WTC11 (cell line): ENCODE data around the gene USH2A.

Source experiments
- ELF4 ChIP-seq: sonication (generic); formaldehyde crosslinking; IDR thresholded peaks from 2 replicates; pipeline ENCODE4 v1.8.1; 2022; ENCODE audit warnings: low read depth, mild to moderate bottlenecking, moderate library complexity, missing genetic modification reagents
- NR3C1 ChIP-seq: sonication (generic); formaldehyde crosslinking; conservative IDR thresholded peaks from 2 replicates; pipeline ENCODE4 v1.8.1; 2023; ENCODE audit warnings: low read depth, mild to moderate bottlenecking, missing genetic modification reagents
- TF ChIP-seq, protein P1 (sequence below): fragments of 250-450 bp; sonication (Bioruptor Pico); IDR thresholded peaks from 2 replicates; pipeline ENCODE4 v1.9.0; 2021; ENCODE audit warnings: moderate library complexity, mild to moderate bottlenecking, inconsistent platforms, borderline replicate concordance
- TF ChIP-seq, protein P2 (sequence below): fragments of 200-600 bp; IDR thresholded peaks from 2 replicates; pipeline ENCODE4 v1.8.0; 2022; ENCODE audit warnings: antibody characterized with exemption
- TF ChIP-seq, protein P3 (sequence below): sonication (generic); formaldehyde crosslinking; IDR thresholded peaks from 2 replicates; pipeline ENCODE4 v1.8.0; 2023; ENCODE audit warnings: missing genetic modification reagents
- TF ChIP-seq, protein P4 (sequence below): sonication (generic); formaldehyde crosslinking; IDR thresholded peaks from 2 replicates; pipeline ENCODE4 v1.8.0; 2022; ENCODE audit warnings: mild to moderate bottlenecking, missing genetic modification reagents

DNA sequence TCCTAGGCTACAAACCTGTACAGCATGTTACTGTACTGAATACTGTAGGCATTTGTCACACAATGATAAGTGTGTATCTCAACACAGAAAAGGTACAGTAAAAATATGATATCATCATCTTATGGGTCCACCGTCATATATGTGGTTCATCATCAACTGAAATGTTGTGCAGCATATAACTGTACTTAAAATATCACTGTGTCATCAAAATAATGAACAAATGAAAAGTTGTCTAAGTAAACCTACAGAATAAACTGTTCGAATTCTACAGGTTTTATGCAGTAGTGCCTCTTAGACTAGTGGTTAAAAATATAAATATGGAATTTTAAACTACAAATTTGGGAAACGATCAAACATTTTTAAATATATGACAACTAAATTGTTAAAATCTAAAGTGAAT is 527.4 kb downstream of the USH2A start:
- no peak for TF ChIP-seq NR3C1 (CRISPR knock-in tag)
- TF ChIP-seq, protein P1, sequence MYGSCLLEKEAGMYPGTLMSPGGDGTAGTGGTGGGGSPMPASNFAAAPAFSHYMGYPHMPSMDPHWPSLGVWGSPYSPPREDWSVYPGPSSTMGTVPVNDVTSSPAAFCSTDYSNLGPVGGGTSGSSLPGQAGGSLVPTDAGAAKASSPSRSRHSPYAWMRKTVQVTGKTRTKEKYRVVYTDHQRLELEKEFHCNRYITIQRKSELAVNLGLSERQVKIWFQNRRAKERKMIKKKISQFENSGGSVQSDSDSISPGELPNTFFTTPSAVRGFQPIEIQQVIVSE (CRISPR knock-in tag) = no peak
- no peak for TF ChIP-seq ELF4 (CRISPR knock-in tag)
- TF ChIP-seq, protein P2, sequence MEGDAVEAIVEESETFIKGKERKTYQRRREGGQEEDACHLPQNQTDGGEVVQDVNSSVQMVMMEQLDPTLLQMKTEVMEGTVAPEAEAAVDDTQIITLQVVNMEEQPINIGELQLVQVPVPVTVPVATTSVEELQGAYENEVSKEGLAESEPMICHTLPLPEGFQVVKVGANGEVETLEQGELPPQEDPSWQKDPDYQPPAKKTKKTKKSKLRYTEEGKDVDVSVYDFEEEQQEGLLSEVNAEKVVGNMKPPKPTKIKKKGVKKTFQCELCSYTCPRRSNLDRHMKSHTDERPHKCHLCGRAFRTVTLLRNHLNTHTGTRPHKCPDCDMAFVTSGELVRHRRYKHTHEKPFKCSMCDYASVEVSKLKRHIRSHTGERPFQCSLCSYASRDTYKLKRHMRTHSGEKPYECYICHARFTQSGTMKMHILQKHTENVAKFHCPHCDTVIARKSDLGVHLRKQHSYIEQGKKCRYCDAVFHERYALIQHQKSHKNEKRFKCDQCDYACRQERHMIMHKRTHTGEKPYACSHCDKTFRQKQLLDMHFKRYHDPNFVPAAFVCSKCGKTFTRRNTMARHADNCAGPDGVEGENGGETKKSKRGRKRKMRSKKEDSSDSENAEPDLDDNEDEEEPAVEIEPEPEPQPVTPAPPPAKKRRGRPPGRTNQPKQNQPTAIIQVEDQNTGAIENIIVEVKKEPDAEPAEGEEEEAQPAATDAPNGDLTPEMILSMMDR = no peak
- TF ChIP-seq, protein P3, sequence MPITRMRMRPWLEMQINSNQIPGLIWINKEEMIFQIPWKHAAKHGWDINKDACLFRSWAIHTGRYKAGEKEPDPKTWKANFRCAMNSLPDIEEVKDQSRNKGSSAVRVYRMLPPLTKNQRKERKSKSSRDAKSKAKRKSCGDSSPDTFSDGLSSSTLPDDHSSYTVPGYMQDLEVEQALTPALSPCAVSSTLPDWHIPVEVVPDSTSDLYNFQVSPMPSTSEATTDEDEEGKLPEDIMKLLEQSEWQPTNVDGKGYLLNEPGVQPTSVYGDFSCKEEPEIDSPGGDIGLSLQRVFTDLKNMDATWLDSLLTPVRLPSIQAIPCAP = no peak
- TF ChIP-seq, protein P4, sequence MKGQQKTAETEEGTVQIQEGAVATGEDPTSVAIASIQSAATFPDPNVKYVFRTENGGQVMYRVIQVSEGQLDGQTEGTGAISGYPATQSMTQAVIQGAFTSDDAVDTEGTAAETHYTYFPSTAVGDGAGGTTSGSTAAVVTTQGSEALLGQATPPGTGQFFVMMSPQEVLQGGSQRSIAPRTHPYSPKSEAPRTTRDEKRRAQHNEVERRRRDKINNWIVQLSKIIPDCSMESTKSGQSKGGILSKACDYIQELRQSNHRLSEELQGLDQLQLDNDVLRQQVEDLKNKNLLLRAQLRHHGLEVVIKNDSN = no peak
